Mammary epithelial cell (primary cell): ENCODE results near the gene KIAA1614.

Source experiments
- EZH2 ChIP-seq: IDR thresholded peaks from 2 replicates; pipeline ENCODE4 v1.6.1; 2012; ENCODE audit warnings: low read length, inconsistent platforms, borderline replicate concordance
- TF ChIP-seq, protein P1 (sequence below), 2 donors: IDR thresholded peaks in 1 of 2; conservative IDR thresholded peaks in 1 of 2; 2 replicates each; pipeline ENCODE4 v1.5.1; 2011 to 2012; ENCODE audit warnings: inconsistent platforms in 2 of 2, low read length in 2 of 2, mild to moderate bottlenecking in 2 of 2, control low read depth in 1 of 2, low read depth in 1 of 2; ENCODE audit not compliant: insufficient read depth in 1 of 2; ENCODE audit errors: extremely low read depth in 1 of 2

DNA sequence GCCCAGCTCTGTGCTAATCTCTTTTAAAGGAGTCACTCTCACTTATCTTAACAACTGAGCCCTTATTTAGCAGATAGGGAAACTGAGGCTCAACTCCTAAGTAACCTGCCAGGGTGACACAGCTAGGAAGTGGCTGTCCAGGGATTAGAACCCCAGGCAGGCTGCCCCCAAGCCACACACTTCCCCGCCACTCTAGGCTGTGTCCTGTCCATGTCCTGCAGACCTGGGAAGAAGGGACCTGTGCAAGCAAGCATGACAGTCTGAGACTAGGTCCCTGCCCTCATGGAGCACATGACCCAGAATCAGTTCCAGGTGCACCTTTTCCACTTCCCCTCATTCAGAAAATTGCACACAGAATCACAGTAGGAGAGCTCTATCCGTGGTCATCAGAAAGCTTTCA, 12.2 kb downstream of the KIAA1614 start:
- TF ChIP-seq EZH2, result no peak
- TF ChIP-seq, protein P1, sequence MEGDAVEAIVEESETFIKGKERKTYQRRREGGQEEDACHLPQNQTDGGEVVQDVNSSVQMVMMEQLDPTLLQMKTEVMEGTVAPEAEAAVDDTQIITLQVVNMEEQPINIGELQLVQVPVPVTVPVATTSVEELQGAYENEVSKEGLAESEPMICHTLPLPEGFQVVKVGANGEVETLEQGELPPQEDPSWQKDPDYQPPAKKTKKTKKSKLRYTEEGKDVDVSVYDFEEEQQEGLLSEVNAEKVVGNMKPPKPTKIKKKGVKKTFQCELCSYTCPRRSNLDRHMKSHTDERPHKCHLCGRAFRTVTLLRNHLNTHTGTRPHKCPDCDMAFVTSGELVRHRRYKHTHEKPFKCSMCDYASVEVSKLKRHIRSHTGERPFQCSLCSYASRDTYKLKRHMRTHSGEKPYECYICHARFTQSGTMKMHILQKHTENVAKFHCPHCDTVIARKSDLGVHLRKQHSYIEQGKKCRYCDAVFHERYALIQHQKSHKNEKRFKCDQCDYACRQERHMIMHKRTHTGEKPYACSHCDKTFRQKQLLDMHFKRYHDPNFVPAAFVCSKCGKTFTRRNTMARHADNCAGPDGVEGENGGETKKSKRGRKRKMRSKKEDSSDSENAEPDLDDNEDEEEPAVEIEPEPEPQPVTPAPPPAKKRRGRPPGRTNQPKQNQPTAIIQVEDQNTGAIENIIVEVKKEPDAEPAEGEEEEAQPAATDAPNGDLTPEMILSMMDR (conservative IDR thresholded peaks at IDR 0.05 in 1 of 2, IDR thresholded peaks at IDR 0.05 in 1 of 2; ENCODE audit: extremely low read depth in 1 of 2, insufficient read depth in 1 of 2, low read depth in 1 of 2, low read length in 2 of 2), result no peak
